A673 (cell line): ENCODE data around the gene NCKAP5. TPM values are rescaled to one million over a fixed set of nuclear protein-coding genes. Genes with fewer than 3 reads are reported as not detected.

Source experiments
- BruUV-seq: library from RNA; stranded (reverse); fragments of 400-500 nt; replicated peaks from 2 replicates; lab custom pipeline; 2021; lab: Mats Ljungman, UMichigan
- CTCF ChIA-PET: fragments of 300-600 bp; sonication (Branson Sonifier 250); formaldehyde crosslinking; loops from one replicate; lab custom pipeline; 2022; ENCODE audit warnings: antibody characterized with exemption; lab: Charles Lee
- POLR2A ChIA-PET: fragments of 300-600 bp; sonication (Branson Sonifier 250); formaldehyde crosslinking; loops from one replicate; lab custom pipeline; 2022; ENCODE audit warnings: antibody characterized with exemption; ENCODE audit not compliant: low non-redundant PET; lab: Charles Lee
- DNase-seq: peaks from one replicate; pipeline ENCODE4 v3.0.0-alpha.2; 2015; ENCODE audit warnings: low spot score
- H3K27ac ChIP-seq: fragments of 200-600 bp; sonication (generic); 2 replicates; pipeline ENCODE4 v1.5.1; 2016; ENCODE audit warnings: mixed run types, low read depth, mild to moderate bottlenecking, mixed read lengths, antibody characterized with exemption, low read length; ENCODE audit not compliant: poor library complexity, severe bottlenecking
- H3K27me3 ChIP-seq: fragments of 200-600 bp; sonication (generic); replicated peaks from 2 replicates; pipeline ENCODE4 v1.6.1; 2017; ENCODE audit warnings: mixed run types, low read depth, mild to moderate bottlenecking, mixed read lengths, antibody characterized with exemption, low read length; ENCODE audit not compliant: insufficient read depth, poor library complexity
- H3K36me3 ChIP-seq: fragments of 200-600 bp; sonication (generic); 2 replicates; pipeline ENCODE4 v1.6.1; 2016; ENCODE audit warnings: mixed run types, mild to moderate bottlenecking, mixed read lengths, antibody characterized with exemption, low read length; ENCODE audit not compliant: insufficient read depth, poor library complexity, severe bottlenecking
- H3K4me1 ChIP-seq: fragments of 200-600 bp; sonication (generic); 2 replicates; pipeline ENCODE4 v1.6.1; 2017; ENCODE audit warnings: mixed run types, mild to moderate bottlenecking, mixed read lengths, antibody characterized with exemption, low read length; ENCODE audit not compliant: insufficient read depth, poor library complexity, severe bottlenecking
- H3K4me3 ChIP-seq: fragments of 200-600 bp; sonication (generic); 2 replicates; pipeline ENCODE4 v1.5.1; 2016; ENCODE audit warnings: low read depth, mixed run types, mild to moderate bottlenecking, mixed read lengths, low read length; ENCODE audit not compliant: poor library complexity, severe bottlenecking
- H3K9me3 ChIP-seq: fragments of 200-600 bp; sonication (generic); 2 replicates; pipeline ENCODE4 v1.6.1; 2016; ENCODE audit warnings: mixed run types, low read depth, mild to moderate bottlenecking, mixed read lengths, antibody characterized with exemption, low read length; ENCODE audit not compliant: poor library complexity, severe bottlenecking
- EZH2 ChIP-seq: fragments of 200-600 bp; sonication (generic); IDR thresholded peaks from 2 replicates; pipeline ENCODE4 v1.6.1; 2017; ENCODE audit warnings: borderline replicate concordance, low read depth, mild to moderate bottlenecking, mixed read lengths, antibody characterized with exemption, low read length; ENCODE audit not compliant: poor library complexity, severe bottlenecking
- intact Hi-C: fragments of 100-400 bp; cut with micrococcal nuclease; formaldehyde crosslinking; loops from one replicate; pipeline ENCODE4 v1.10.0; 2022; ENCODE audit not compliant: unreplicated experiment
- total RNA-seq: library from RNA; stranded (reverse); gene quantifications from 2 replicates; pipeline ENCODE4 v1.2.3, GENCODE V29; 2021
- TF ChIP-seq, protein P1 (sequence below): fragments of 300-800, 200-600 bp; sonication (generic); conservative IDR thresholded peaks from 2 replicates; pipeline ENCODE4 v1.5.1; 2017; ENCODE audit warnings: low read depth, mild to moderate bottlenecking, antibody characterized with exemption, low read length, moderate library complexity, mixed read lengths

Gene NCKAP5
- total RNA-seq, 1 experiment from 2014 or later: 26.6 TPM

- ChIA-PET CTCF (no interaction called here), POLR2A (no interaction called here)
- BruUV-seq: no TSS peak
- Histone ChIP-seq H3K9me3 (no peaks in the 10 kb centered on the region), H3K4me3 (no peak overlapping the region), H3K4me1 (no peaks in the 10 kb centered on the region), H3K36me3 (no peaks in the 10 kb centered on the region), H3K27ac (no peak overlapping the region), H3K27me3 (no peaks in the 10 kb centered on the region)
- DNase-seq: peak; percentile 56
- intact Hi-C loops: no loop called here
- TF ChIP-seq, protein P1, sequence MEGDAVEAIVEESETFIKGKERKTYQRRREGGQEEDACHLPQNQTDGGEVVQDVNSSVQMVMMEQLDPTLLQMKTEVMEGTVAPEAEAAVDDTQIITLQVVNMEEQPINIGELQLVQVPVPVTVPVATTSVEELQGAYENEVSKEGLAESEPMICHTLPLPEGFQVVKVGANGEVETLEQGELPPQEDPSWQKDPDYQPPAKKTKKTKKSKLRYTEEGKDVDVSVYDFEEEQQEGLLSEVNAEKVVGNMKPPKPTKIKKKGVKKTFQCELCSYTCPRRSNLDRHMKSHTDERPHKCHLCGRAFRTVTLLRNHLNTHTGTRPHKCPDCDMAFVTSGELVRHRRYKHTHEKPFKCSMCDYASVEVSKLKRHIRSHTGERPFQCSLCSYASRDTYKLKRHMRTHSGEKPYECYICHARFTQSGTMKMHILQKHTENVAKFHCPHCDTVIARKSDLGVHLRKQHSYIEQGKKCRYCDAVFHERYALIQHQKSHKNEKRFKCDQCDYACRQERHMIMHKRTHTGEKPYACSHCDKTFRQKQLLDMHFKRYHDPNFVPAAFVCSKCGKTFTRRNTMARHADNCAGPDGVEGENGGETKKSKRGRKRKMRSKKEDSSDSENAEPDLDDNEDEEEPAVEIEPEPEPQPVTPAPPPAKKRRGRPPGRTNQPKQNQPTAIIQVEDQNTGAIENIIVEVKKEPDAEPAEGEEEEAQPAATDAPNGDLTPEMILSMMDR: no peak
- TF ChIP-seq EZH2: no peak
These were observed 477.9 kb downstream of the NCKAP5 start for GRCh38 chr2:133090358-133090757.

- BruUV-seq: no TSS peak
- Histone ChIP-seq H3K9me3 (no peaks in the 10 kb centered on the region), H3K4me1 (no peaks in the 10 kb centered on the region), H3K4me3 (no peak overlapping the region), H3K27me3 (no peaks in the 10 kb centered on the region), H3K27ac (no peak overlapping the region), H3K36me3 (no peaks in the 10 kb centered on the region)
- CTCF ChIA-PET: no interaction called here
- DNase-seq: peak; percentile 3
- intact Hi-C loops: no loop called here
- POLR2A ChIA-PET: no interaction called here
- TF ChIP-seq, protein P1: no peak
- TF ChIP-seq EZH2: no peak
These were observed 482.1 kb downstream of the NCKAP5 start for GRCh38 chr2:133086176-133086575.

- ChIA-PET CTCF (no interaction called here), POLR2A (no interaction called here)
- BruUV-seq: no TSS peak
These were observed 482.6 kb downstream of the NCKAP5 start for GRCh38 chr2:133085646-133086045.

More at GRCh38 chr2:133085646-133086045, 482.6 kb downstream of the NCKAP5 start:
- no peak overlapping the region for H3K4me3 ChIP-seq
- no peak overlapping the region for H3K27ac ChIP-seq
- H3K4me1 ChIP-seq: no peaks in the 10 kb centered on the region
- H3K9me3 ChIP-seq: no peaks in the 10 kb centered on the region
- no peaks in the 10 kb centered on the region for H3K27me3 ChIP-seq
- intact Hi-C loops: no loop called here
- no peaks in the 10 kb centered on the region for H3K36me3 ChIP-seq
- no peak for TF ChIP-seq EZH2
- TF ChIP-seq, protein P1: no peak
- peak; percentile 3 for DNase-seq
